Panc1 (cell line): ENCODE data around the gene SCGB1D4. TPM values are rescaled to one million over a fixed set of nuclear protein-coding genes. Genes with fewer than 3 reads are reported as not detected.

Experiments used
- ATAC-seq: fragments of 200-7000 bp; cut with Tn5 transposase; 2 replicates; pipeline ENCODE4 v1.9.1; 2020; ENCODE audit warnings: mild to moderate bottlenecking, moderate library complexity
- BruUV-seq: library from RNA; stranded (reverse); fragments of 400-500 nt; replicated peaks from 2 replicates; lab custom pipeline; 2021; lab: Mats Ljungman, UMichigan
- CTCF ChIA-PET: fragments of 300-600 bp; sonication (Branson Sonifier 250); formaldehyde crosslinking; loops from one replicate; lab custom pipeline; 2022; ENCODE audit warnings: antibody characterized with exemption; lab: Charles Lee
- POLR2A ChIA-PET: fragments of 300-600 bp; sonication (Branson Sonifier 250); formaldehyde crosslinking; loops from one replicate; lab custom pipeline; 2022; ENCODE audit warnings: antibody characterized with exemption; lab: Charles Lee
- DNase-seq: peaks from one replicate; pipeline ENCODE4 v3.0.0-alpha.2; 2010; ENCODE audit warnings: low read depth, low spot score
- H3K27ac ChIP-seq: 2 replicates; pipeline ENCODE4 v1.5.1; 2011; ENCODE audit warnings: mild to moderate bottlenecking, low read length, inconsistent platforms
- H3K27me3 ChIP-seq: fragments of 200-500 bp; sonication (Bioruptor generic); 2 replicates; pipeline ENCODE4 v1.6.0; 2014; ENCODE audit warnings: low read length, inconsistent platforms; ENCODE audit not compliant: control insufficient read depth, insufficient read depth
- H3K36me3 ChIP-seq: fragments of 200-500 bp; sonication (Bioruptor generic); 2 replicates; pipeline ENCODE4 v1.5.1; 2014; ENCODE audit warnings: inconsistent platforms, mild to moderate bottlenecking, low read length, moderate library complexity; ENCODE audit not compliant: control insufficient read depth, insufficient read depth
- H3K4me1 ChIP-seq: 2 replicates; pipeline ENCODE4 v1.5.1; 2011; ENCODE audit warnings: inconsistent platforms, mild to moderate bottlenecking, low read length, moderate library complexity; ENCODE audit not compliant: control insufficient read depth, insufficient read depth
- H3K4me3 ChIP-seq, 2 experiments: 2 replicates each; pipeline ENCODE4 v1.5.1; 2011 to 2012; ENCODE audit warnings: low read depth in 2 of 2, low read length in 2 of 2, mild to moderate bottlenecking in 2 of 2, inconsistent platforms in 1 of 2, moderate library complexity in 1 of 2
- H3K9me3 ChIP-seq: fragments of 200-500 bp; sonication (Bioruptor generic); 2 replicates; pipeline ENCODE4 v1.5.1; 2014; ENCODE audit warnings: low read depth, mild to moderate bottlenecking, inconsistent platforms, low read length, moderate library complexity; ENCODE audit not compliant: control insufficient read depth, insufficient read depth
- POLR2AphosphoS5 ChIP-seq: IDR thresholded peaks from 2 replicates; pipeline ENCODE4 v1.6.1; 2012; ENCODE audit warnings: mild to moderate bottlenecking, low read depth, low read length, moderate library complexity
- SIN3A ChIP-seq: IDR thresholded peaks from 2 replicates; pipeline ENCODE4 v1.6.1; 2012; ENCODE audit warnings: low read depth, mild to moderate bottlenecking, low read length, moderate library complexity, borderline replicate concordance; ENCODE audit not compliant: insufficient read depth
- TCF7L2 ChIP-seq: IDR thresholded peaks from 2 replicates; pipeline ENCODE4 v1.6.1; 2011; ENCODE audit warnings: mild to moderate bottlenecking, low read depth, low read length, inconsistent platforms
- in situ Hi-C: cut with HindIII; loops from 2 replicates; pipeline ENCODE4 v1.10.0; 2016; ENCODE audit warnings: low sequenced_read_pairs, low pct_unique_long_range_greater_than_20kb
- intact Hi-C: fragments of 100-400 bp; cut with micrococcal nuclease; formaldehyde crosslinking; loops from one replicate; pipeline ENCODE4 v1.10.0; 2022; ENCODE audit not compliant: unreplicated experiment
- total RNA-seq: library from RNA; stranded (reverse); gene quantifications from one replicate; pipeline ENCODE4 v1.2.1, GENCODE V29; 2021; ENCODE audit not compliant: unreplicated experiment
- TF ChIP-seq, protein P1 (sequence below), 2 experiments: IDR thresholded peaks; 2 replicates each; pipeline ENCODE4 v1.6.1; 2011 to 2012; ENCODE audit warnings: low read depth in 2 of 2, control low read depth in 1 of 2, low read length in 1 of 2, mild to moderate bottlenecking in 1 of 2, moderate library complexity in 1 of 2; ENCODE audit not compliant: insufficient read depth in 1 of 2
- TF ChIP-seq, protein P2 (sequence below): fragments of 450-650 bp; IDR thresholded peaks from 2 replicates; pipeline ENCODE4 v1.5.1; 2017; ENCODE audit warnings: mild to moderate bottlenecking

Gene SCGB1D4
- total RNA-seq, 1 experiment from 2014 or later, result not detected

DNA sequence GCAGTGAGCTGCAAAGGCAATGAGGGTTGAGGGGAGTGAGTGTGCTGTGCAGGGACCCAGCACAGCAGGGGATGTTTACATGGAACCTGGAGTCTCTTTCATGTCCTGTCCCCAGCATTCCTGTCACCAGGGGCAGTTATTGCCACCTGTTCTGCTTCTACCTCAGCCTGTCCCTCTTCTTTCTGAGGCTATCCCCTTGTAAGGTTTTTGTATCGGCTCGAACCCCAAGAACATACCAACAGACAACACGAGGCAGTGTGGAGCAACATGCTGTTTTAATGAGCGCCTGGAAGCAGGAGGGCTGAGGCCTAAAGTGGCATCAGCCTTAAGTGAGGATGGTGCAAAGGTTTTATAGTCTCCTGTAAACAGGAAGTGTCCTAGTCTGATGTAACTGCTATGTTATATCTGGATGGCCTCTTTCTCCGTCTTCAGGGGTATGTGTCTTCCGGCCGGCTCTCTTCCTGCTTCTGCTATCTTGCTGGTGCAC lies 25.0 kb downstream of the SCGB1D4 start:
- intact Hi-C loops, result no loop called here
- in situ Hi-C loops, result no loop called here
- Histone ChIP-seq H3K4me3 (no peak overlapping the region), H3K27me3 (no peaks in the 10 kb centered on the region), H3K9me3 (no peaks in the 10 kb centered on the region), H3K36me3 (no peaks in the 10 kb centered on the region), H3K27ac (no peak overlapping the region), H3K4me1 (no peaks in the 10 kb centered on the region)
- POLR2A ChIA-PET, result no interaction called here
- no TSS peak for BruUV-seq
- ATAC-seq (no peak), DNase-seq (no peak)
- CTCF ChIA-PET, result no interaction called here
- TF ChIP-seq POLR2AphosphoS5, result no peak
- TF ChIP-seq, protein P1, sequence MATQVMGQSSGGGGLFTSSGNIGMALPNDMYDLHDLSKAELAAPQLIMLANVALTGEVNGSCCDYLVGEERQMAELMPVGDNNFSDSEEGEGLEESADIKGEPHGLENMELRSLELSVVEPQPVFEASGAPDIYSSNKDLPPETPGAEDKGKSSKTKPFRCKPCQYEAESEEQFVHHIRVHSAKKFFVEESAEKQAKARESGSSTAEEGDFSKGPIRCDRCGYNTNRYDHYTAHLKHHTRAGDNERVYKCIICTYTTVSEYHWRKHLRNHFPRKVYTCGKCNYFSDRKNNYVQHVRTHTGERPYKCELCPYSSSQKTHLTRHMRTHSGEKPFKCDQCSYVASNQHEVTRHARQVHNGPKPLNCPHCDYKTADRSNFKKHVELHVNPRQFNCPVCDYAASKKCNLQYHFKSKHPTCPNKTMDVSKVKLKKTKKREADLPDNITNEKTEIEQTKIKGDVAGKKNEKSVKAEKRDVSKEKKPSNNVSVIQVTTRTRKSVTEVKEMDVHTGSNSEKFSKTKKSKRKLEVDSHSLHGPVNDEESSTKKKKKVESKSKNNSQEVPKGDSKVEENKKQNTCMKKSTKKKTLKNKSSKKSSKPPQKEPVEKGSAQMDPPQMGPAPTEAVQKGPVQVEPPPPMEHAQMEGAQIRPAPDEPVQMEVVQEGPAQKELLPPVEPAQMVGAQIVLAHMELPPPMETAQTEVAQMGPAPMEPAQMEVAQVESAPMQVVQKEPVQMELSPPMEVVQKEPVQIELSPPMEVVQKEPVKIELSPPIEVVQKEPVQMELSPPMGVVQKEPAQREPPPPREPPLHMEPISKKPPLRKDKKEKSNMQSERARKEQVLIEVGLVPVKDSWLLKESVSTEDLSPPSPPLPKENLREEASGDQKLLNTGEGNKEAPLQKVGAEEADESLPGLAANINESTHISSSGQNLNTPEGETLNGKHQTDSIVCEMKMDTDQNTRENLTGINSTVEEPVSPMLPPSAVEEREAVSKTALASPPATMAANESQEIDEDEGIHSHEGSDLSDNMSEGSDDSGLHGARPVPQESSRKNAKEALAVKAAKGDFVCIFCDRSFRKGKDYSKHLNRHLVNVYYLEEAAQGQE (IDR thresholded peaks at IDR 0.05; ENCODE audit: insufficient read depth in 1 of 2, low read depth in 2 of 2, low read length in 1 of 2), result no peak
- TF ChIP-seq, protein P2, sequence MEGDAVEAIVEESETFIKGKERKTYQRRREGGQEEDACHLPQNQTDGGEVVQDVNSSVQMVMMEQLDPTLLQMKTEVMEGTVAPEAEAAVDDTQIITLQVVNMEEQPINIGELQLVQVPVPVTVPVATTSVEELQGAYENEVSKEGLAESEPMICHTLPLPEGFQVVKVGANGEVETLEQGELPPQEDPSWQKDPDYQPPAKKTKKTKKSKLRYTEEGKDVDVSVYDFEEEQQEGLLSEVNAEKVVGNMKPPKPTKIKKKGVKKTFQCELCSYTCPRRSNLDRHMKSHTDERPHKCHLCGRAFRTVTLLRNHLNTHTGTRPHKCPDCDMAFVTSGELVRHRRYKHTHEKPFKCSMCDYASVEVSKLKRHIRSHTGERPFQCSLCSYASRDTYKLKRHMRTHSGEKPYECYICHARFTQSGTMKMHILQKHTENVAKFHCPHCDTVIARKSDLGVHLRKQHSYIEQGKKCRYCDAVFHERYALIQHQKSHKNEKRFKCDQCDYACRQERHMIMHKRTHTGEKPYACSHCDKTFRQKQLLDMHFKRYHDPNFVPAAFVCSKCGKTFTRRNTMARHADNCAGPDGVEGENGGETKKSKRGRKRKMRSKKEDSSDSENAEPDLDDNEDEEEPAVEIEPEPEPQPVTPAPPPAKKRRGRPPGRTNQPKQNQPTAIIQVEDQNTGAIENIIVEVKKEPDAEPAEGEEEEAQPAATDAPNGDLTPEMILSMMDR, result no peak
- TF ChIP-seq TCF7L2, result 0 out of 2 replicates have a peak, but pooled peaks have one; percentile 23
- TF ChIP-seq SIN3A, result no peak

DNA sequence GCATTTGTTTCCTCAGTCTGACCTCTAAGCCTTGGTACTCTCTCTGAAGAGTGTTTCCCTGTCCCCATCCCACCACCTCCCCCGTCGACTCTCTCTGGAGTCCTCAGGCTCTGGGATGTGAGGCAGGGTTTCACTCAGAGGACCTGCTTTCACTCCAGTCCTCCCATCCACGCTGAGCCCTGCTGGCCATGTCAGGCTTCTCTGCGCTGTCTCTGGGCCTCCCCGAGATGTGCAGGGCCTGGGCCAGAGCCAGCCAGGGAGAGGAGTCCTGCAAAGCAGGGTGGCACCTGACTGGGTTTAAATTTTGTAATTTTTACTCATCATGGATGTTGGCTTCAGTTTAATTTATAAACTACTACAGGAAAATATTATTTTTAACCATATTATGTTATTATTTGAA lies 25.6 kb downstream of the SCGB1D4 start:
- no TSS peak for BruUV-seq
- DNase-seq (no peak), ATAC-seq (no peak)
- H3K4me1 ChIP-seq, result no peaks in the 10 kb centered on the region
- no peaks in the 10 kb centered on the region for H3K27me3 ChIP-seq
- TF ChIP-seq, protein P1 (IDR thresholded peaks at IDR 0.05; ENCODE audit: insufficient read depth in 1 of 2, low read depth in 2 of 2, low read length in 1 of 2), result no peak
- ChIA-PET CTCF (no interaction called here), POLR2A (no interaction called here)
- no peak overlapping the region for H3K27ac ChIP-seq
- no peak overlapping the region for H3K4me3 ChIP-seq
- in situ Hi-C loops, result no loop called here
- intact Hi-C loops, result no loop called here
- no peaks in the 10 kb centered on the region for H3K9me3 ChIP-seq
- H3K36me3 ChIP-seq, result no peaks in the 10 kb centered on the region
